ENCODE results near the gene NPTX2.

NPTX2 gene

DNA sequence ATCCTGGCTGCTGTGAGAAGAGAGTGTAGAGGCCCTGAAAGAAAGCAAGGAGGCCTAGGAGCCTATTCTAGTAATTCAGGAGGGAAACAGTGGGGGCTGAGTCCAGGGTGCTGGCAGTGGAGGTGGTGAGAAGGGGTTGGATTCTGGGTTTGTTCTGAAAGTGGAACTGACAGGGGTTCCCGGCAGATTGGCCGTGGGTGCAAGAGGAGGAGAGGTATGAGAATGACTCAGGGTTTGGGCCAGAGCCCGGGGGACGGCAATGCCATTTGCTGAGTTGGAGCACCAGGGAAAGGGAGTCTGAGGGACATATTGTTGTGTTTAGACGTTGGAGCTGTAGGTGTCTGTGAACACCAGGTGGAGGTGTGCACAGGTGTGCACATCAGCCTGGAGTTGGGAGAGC, 38.5 kb downstream of the NPTX2 start:
- no peak for DNase-seq

GRCh38 chr7:98656899-98657298, 39.8 kb downstream of the NPTX2 start:
- DNase-seq = no peak

DNA sequence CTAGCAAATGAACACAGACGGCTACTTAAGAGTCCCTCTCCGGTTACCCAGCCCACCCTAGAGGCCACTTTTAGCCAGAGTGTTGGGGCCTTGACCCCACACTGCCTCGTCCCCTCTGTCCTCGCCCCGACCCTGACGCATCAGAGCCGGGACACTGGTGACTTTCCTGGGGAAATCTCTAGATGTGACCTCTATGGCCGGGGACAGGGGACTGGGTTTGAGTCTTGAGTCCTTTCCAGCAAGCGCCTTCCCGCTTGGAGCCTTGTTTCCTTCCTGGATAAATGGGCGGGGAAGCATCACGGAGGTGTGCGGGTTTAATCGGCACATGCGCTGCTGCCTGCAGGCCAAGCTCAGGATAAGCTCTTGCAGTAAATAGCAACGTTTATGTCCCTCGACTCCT, 40.7 kb downstream of the NPTX2 start:
- DNase-seq = no peak

DNA sequence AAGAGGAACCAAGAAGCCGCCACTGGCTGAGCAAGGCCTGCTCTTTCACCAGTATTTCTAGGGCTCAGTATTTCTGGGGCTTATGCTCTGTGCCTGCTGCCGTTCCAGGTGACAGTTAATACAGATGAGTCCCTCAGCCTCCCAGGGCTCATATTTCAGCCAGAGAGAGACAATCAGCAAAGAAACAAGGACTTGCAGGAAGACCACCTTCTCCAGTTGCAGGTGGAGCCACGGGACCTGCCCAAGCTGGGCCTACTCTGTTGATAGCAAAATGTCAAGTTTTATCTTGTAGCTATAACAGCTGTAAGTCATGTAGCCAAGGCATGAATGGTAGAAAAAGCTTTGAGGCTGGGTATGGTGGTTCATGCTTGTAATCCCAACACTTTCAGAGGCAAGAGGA, 42.7 kb downstream of the NPTX2 start:
- no peak for DNase-seq

GRCh38 chr7:98661607-98662006, 44.5 kb downstream of the NPTX2 start:
- no peak for DNase-seq

GRCh38 chr7:98662289-98662688, 45.2 kb downstream of the NPTX2 start:
- DNase-seq = no peak

GRCh38 chr7:98664882-98665281, 47.8 kb downstream of the NPTX2 start:
- no peak for DNase-seq

DNA sequence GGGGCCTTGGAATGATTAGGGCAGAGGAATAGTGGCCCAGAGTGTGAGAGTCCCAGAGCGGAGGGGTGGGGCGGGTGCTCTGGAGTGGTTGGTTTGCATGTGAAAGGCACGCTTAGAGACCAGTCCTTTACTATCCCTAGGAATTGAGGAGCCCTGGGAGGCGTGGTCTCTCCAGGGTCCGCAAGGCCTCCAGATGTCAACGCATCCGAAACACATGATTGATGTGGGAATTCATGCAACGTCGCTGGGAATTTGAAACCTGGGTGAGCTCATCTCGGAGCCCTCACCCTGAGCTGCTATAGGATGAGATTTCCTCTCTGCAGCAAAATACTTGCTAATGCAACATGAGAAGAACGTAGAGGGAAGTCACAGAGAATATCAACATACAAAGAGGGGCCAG, 51.2 kb downstream of the NPTX2 start:
- DNase-seq = no peak

DNA sequence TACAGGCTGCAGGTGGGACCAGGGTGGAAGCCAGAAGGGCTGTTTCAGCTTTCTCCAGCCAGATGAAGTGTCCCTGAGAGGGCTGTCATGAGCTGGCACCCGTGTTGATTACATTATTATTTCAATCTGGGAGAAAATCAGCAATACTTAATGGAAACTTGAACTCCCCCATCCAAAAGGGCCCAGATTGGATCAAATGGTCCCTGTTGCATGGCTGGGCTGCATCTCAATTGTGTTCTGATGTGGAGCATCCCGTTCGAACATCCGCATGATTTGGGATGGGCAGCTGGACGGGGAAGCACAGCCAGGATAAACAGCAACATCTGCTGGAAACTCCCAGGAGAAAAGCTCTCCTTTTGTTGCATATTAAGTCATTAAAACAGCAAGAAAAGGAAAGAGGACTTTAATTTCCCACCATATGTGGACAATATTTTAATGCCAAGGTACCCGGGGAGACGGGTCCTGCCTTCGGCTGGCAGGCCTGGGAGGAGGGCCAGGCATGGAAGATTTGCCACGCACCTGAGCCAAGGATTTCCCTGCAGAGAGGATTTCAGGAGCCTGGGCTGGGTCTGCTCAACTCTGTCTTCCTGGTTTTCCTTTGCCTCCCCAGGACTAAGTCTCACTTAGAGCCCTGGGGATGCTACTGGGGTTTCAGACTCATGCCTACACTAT, 52.4 kb downstream of the NPTX2 start:
- DNase-seq = no peak

DNA sequence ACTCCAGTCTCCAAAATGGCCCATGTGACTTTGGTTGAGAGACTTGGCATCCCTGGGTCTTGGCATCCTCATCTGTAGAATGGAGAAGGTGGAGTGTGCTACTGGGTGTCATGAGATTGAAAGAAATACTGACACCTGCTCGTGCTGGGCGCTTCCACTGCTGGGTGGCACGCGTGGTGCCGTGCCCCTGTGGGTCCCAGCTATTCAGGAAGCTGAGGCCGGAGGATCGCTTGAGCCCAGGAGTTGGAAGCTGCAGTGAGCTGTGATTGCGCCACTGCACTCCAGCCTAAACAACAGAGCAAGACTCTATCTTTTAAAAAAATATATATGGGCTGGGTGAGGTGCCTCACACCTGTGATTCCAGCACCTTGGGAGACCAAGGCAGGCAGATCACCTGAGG, 53.1 kb downstream of the NPTX2 start:
- no peak for DNase-seq

- DNase-seq = no peak
These were observed 54.7 kb downstream of the NPTX2 start for GRCh38 chr7:98671733-98672331.

DNA sequence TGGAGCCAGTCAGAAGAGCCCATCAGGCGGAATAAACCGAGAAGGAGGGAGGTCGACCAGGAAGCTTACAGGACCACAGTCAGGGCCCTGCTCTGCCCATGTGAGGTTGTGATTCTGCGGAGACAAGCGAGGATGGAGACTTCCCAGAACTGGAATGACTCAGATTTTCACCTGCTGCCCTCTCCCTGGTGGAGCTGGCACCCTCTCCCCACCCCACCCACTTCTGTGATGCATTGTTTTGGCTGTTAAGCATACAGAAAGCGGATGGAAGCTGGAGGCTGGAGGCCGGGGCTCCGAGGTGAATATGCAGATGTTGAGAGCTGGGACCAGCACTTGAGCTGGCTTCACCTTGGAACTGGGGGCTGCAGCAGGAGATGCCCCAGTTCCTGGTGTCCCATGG, 57.4 kb downstream of the NPTX2 start:
- no peak for DNase-seq

DNA sequence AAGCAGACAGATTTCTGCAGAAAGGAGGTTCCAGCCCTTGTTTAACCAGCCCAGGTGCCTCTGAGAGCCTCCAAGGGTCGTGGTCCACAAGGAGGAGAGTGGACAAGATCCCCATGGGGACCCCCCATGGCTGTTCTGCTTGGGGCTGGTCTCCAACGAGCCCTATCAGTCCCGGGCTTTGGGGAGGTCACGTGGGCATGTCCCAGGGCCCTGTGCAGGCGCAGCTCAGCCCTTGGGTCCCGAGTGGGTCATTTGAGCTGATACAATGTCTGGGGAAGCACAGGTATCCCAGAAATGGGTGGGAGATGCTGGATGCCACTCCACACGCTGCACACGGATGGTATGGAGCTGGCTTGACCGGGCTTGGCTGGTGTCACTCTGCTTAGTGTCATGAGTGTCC, 57.8 kb downstream of the NPTX2 start:
- DNase-seq = no peak

DNA sequence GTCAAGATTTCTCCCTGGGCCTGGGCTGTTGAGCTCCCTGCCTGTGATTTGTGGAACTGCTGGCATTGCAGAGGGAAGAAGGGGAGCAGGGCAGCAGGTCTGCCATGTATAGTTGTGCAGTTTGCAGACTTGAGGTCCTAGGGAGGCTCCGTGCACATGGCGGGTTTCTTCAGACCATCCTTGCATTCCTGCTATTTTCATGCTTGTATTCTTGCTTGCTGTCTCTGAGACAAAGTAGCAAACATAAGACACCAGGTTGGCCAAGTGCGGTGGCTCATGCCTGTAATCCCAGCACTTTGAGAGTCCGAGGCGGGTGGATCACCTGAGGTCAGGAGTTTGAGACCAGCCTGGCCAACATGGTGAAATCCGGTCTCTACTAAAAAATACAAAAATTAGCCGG, 61.1 kb downstream of the NPTX2 start:
- no peak for DNase-seq

Measured in stimulated activated CD4-positive, alpha-beta T cell treated with anti-CD3 and anti-CD28 coated beads, Interleukin-4, amount 100 ng/mL, for 1 hour (primary cell).